GM18526 (cell line): Measurements from ENCODE around the gene DNPEP.

Source experiments
- POLR2A ChIP-seq: IDR thresholded peaks from 3 replicates; pipeline ENCODE4 v1.6.1; 2011; ENCODE audit not compliant: insufficient read length; ENCODE audit errors: extremely low read depth

DNPEP gene

DNA sequence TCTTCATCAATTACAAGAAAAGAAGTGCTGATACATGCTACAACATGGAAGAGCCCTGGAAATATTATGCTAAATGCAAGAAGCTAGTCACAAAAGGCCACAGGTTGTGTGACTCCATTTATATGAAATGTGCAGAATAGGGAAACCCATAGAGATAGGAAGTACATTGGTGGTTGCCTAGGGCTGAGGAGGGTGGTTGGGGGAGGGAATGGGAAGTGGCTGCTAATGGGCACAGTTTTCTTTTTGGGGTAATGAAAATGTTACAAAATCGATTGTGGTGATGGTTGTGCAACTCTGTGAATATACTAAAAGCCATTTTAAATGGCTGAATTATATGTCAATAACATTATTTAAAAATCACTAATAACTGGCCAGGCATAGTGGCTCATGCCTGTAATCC lies 30.9 kb downstream of the DNPEP start:
- no peak for TF ChIP-seq POLR2A

DNA sequence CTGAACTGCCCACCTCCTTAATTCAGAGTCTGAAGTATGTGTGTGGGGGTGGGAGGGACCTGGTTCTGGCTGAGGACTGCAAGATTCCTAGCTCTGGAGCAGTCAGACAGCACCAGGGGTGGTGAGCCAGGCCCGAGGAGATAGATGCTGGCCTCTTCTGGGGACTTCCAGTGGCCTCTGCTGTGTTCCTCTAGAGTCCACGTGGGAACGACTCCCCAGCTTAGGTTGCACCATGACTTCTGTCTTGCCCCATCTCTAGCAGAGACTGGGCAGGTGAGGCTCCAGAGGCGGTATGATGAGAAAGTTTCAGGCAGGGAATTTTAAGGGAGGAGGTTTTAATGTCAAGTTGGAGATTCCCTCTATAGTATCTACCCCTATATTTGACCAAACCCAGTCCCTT lies 33.1 kb downstream of the DNPEP start:
- TF ChIP-seq POLR2A = no peak

DNA sequence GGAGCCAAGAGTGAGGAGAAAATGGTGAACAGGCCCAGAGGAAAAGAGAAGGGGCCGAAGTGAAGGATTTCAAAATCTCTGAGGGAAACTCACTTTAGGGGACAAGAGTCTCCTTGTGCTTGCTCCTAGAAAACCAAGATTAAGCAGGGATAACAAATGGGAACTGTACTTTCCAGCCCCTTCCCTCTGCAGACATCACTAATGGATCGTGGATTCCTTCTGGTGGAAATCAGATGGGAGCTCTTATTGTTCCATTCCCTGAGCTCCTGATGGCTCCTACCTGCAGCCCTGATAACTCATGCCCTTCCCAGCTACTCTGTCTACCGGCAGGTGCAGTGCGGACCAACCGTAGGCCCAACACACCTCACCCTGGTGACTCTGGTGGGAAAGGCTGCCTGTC lies 34.6 kb downstream of the DNPEP start:
- no peak for TF ChIP-seq POLR2A

DNA sequence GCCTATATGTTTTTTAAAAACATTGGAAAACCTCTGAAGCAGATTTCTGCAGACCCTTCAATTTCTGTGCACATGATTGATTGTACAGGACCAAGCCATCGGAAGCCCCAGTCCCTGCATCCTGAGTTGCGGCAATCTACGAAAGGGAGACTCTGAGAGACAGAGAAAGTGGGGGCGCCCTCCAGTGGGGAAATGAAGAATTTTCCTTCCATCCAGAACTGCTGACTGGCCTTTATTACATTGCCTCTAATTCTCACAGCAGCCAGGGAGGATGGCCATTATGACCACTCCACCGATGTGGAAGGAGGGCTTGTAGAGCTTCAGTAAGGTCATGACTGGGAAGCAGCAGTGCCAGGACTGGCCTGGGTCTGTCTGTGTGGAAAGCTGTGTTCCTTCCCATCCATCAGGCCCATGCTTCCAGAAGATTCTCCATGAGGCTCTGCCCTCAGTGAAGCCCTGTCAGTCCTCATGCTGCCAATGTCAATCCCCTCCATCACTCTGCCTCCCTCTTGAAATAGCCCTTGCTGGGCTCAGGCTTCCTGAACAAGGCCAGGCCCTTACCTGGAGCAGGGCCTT lies 35.2 kb downstream of the DNPEP start:
- no peak for TF ChIP-seq POLR2A

DNA sequence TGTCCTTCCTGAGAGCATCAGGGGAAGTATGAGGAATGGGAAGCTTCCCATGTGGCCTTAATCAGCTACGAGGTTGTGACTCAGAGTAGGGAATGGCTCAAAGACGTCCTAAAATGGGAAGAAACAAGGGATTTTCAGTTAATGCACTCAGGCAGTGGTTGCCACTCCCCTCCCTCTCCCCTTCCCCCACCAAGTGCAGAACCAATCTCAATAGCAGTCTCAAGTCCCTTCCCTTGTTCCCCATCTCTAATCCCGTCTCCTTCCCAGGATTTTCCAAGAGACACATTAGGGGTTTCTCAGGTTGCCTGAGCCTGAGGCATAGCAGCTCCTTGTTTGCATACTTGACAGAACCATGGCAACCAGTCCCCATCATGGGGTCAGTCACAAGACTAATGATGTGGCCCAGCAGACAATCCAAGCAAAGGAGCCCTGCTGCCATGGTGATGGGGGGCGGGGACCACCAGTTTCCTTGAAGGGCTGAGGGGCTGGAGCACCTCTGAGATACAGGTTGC lies 36.9 kb downstream of the DNPEP start:
- no peak for TF ChIP-seq POLR2A

DNA sequence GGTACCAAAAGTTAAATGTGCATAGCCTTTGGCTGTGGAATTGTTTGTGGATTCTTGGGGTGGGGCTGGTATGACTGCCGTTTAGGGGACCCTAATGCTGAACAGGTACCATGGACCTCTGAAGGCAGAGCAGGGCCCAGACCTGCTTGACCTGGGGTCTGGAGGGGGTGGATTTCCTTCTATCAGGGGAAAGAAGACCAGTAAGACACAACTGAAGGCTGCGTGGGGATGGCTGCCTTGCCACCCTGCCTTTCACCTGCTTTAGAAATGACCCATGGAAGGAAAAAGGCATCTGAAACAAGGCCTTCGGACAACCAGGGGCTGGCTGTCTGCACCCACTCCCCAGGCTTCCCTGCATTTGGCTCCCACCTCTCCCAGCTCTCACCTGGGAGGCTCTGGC lies 37.5 kb downstream of the DNPEP start:
- no peak for TF ChIP-seq POLR2A

DNA sequence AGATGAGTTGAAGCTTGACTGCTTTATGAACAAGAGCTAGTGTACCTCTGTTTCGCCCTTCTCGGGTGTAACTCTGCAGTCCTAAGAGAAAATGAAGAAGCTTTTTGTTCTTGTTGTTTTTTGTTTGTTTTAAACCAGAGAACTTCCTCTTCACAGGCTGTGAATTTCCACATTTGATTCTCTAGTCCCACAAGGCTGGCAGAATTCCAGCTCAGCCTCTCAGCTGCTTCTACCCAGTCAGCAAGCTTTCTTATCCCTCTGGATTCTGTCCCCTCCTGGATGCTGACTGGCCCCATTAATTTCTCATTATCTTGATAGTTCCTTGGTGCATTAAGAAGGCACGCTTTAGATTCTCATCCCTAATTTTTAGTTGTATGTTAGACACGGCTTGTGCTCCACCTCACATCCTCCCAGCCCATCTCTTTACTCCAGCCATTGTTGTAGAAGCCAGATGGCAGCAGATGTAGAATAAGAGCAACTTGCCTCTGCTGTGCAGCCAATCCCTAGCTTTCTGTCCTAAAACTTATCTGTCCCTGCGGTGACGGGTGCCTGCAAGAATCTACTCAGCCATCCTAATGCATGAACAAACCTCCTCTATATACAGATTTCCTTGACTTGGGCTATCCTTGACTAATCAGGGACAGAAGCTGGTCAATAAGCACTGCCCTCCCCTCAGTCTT lies 42.8 kb downstream of the DNPEP start:
- TF ChIP-seq POLR2A = no peak

DNA sequence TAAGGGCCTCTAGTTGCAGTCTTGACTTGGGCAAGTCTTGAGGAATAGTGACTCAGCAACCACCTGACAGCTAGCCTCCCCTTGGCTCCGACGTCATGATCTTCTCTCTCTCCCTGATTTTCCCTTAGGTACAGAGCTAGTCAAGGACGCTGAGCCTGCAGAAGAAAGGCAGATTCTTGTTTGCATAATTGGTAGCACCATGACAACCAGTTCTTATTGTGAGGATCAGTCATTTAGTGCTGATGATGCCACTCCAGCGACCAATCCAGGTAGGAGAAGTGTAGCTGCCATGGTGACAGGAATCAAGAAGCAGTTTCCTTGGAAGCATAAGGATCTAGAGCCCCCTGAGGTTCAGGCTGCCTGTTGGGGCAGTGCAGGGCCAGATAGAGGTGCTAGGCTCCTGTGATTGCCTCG lies 52.3 kb downstream of the DNPEP start:
- no peak for TF ChIP-seq POLR2A

DNA sequence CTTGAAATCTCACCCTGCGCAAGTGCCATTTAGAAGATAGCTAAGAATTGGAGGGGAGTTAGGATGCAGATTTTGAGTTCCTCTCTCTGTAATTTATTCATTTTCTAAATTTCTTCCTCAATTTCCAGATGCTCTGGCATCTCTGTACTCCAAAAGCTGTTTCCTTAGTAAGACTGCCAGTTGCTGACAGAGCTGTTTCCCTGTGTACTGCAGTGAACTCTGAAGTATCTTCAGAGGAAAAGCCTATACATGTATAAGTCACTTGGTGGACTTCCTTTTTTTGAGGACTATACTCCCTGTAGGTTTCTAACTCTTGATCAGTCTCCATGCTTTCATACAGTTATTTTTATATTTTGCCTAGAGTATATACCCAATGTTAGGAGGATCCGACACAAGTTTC lies 53.6 kb downstream of the DNPEP start:
- TF ChIP-seq POLR2A = no peak

DNA sequence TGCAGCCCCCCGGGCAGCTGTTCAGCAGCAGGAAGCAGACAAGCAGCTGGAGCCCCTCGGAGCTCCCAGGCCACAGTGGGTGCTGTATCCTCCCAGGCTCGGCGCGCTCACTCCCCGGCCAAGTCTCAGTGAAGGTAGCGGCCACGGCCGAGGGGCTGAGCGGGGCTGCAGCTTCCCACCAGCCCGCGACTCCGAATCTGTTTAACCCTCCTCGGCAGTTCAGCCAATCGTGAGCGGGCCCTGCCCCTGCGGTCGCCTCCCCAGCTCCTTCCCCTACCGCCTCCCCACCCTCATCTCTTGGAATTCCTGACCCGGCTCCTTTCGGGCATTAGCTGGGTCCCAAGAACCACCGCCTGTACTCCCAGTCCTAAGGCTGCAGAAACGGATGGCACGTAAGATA lies 55.2 kb downstream of the DNPEP start, which contains the start of gene RESP18:
Gene RESP18, minus strand, starts transcription at position 203 of the 400 bp plus-strand sequence.
- TF ChIP-seq POLR2A = no peak

DNA sequence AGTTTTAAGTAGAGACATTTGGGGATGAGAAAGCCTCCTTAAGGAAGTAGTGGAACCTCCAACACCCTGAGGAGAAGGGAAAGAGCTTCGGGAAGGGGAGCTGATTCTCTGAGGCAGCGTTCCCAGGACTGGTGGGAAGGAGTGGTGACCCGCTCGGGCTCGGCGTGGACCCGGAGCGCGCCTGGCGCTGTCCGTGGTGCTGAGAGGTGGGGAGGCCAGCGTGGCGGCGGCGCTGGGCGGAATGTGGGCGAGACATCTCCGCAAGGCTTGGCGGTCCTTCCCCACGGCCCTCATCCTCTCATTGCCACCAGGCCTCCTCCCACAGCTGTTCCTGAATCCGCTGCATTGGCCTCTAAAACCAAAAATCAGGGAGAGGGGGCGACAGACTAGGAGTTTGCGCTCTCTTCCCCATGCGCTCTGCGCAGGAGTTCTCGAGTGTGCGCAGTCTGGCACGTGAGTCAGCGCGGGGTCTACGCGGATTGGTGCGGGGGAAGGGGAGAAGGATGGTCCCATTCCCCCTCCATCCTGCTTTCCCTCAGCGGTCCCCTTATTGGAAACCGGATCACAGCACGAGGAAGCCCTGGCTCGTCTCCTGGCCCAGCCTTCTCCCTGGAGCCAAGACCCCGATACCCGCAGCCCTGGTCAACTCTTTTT lies 56.0 kb downstream of the DNPEP start:
- no peak for TF ChIP-seq POLR2A

DNA sequence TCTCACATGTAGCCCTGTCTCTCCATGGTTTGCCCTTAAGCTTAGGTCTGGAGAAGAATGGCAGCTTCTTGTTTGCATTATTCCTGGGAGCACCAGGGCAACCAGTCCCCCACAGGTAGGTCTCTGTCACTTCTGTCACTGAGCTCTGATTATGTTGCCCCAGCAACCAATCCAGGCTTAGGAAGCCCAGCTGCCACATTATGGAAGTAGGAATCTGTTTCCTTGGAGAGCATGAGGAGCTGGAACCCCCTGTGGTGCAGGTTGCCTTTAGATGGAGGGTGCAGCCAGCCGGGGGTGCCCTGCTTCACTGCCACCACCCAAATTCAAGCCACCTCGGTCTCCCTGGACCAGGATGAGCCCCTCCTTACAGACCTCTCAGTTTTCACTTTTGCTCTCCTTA lies 60.0 kb downstream of the DNPEP start:
- TF ChIP-seq POLR2A = no peak

DNA sequence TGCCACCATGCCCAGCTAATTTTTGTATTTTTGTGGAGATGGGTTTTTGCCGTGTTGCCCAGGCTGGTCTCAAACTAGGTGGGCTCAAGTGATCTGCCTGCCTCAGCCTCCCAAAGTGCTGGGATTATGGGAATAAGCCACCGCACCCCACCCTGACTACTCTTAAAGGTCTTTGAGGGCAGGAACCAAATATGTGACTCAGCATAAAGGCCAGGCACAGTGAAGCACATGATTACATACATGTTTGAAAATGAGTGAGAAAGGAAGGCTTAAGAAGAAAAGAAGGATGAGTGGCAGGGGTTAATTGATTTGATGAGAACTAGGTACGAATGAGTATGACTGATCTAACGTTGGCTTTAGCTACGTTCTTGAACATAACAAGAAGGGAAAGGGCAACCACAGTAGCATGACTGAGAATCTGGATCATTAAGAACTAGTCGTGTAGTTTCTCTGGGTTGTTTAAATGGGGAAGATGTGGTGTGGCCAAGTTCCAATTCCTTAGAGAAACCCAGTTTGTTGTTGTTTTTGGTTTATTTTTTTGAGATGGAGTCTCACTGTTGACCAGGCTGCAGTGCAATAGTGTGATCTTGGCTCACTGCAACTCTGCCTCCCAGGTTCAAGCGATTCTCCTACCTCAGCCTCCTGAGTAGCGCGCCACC lies 61.9 kb downstream of the DNPEP start:
- no peak for TF ChIP-seq POLR2A

DNA sequence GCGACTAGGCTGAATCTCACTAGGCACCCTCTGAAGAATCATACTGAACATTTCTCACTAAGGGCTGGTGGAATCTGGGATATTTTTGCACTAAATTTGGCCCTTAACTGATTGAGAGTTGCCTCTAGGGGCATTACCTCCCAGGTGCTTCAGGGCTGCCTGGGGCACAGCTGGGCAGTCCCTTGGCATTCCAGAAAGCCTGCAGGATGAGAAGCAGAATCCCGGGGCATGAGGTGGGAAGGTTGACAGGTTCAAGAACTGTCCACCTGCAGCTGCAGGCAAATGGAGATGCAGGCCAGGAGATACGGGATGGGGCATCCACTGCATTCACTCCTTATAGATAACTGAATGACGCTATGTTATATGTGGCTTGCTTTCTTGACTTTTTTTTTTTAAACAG lies 62.6 kb downstream of the DNPEP start:
- TF ChIP-seq POLR2A = no peak

DNA sequence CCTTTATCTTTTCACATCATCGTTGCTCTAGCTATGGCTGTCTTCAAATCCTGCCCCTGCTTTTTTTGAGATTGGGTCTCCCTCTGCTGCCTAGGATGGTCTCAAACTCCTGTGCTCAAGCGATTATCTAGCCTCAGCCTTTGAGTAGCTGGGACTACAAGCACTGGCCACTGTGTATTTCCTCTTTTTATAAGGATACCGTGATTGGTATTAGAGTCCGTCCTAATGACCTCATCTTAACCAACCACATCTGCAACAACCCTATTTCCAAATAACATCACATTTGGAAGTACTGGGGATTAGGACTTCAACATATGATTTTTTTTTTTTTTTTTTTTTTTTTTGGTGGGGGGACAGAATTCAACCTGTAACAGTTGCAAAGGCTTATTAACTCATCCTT lies 64.3 kb downstream of the DNPEP start:
- TF ChIP-seq POLR2A = no peak
